HG02870 (cell line): ENCODE data around the gene JAKMIP2.
"Not testable (repeated sequence)": the region's sequence is repeated elsewhere in the genome, so short reads cannot be mapped to it uniquely, and the experiment has no call there.

Source experiments
- ATAC-seq: cut with Tn5 transposase; IDR thresholded peaks from one replicate; pipeline ENCODE4 v1.9.1; 2021; ENCODE audit warnings: mild to moderate bottlenecking, moderate library complexity; ENCODE audit not compliant: unreplicated experiment

Gene JAKMIP2

GRCh38 chr5:147782110-147783028, at the start of gene JAKMIP2:
JAKMIP2 (minus strand) TSS chr5:147782728; CDS start chr5:147671806, 110,922 bp downstream.
- peak; percentile 81 for ATAC-seq

GRCh38 chr5:147831465-147831864, 48.9 kb upstream of the JAKMIP2 start, which contains the start of gene SPINK1:
SPINK1 (minus strand) TSS chr5:147831671; CDS start chr5:147831577, 94 bp downstream.
- no peak for ATAC-seq

- ATAC-seq, result no peak
These were observed 47.5 kb upstream of the JAKMIP2 start for GRCh38 chr5:147830035-147830434.

- ATAC-seq, result not testable (repeated sequence)
These were observed 44.5 kb upstream of the JAKMIP2 start for GRCh38 chr5:147827017-147827416.

GRCh38 chr5:147826361-147826760, 43.8 kb upstream of the JAKMIP2 start:
- no peak for ATAC-seq

GRCh38 chr5:147822686-147823491, 40.4 kb upstream of the JAKMIP2 start:
- ATAC-seq, result peak; percentile 90

- ATAC-seq, result not testable (repeated sequence)
These were observed 39.7 kb upstream of the JAKMIP2 start for GRCh38 chr5:147822222-147822621.

GRCh38 chr5:147821766-147822165, 39.2 kb upstream of the JAKMIP2 start:
- ATAC-seq, result no peak

GRCh38 chr5:147819261-147819770, 36.8 kb upstream of the JAKMIP2 start:
- ATAC-seq, result no peak

- no peak for ATAC-seq
These were observed 35.8 kb upstream of the JAKMIP2 start for GRCh38 chr5:147818290-147818689.

GRCh38 chr5:147813696-147814095, 31.2 kb upstream of the JAKMIP2 start:
- ATAC-seq, result no peak

- ATAC-seq, result no peak
These were observed 27.5 kb upstream of the JAKMIP2 start for GRCh38 chr5:147809830-147810666.

GRCh38 chr5:147805030-147805454, 22.5 kb upstream of the JAKMIP2 start:
- ATAC-seq, result peak; percentile 90

GRCh38 chr5:147804334-147804733, 21.8 kb upstream of the JAKMIP2 start:
- ATAC-seq, result no peak

GRCh38 chr5:147803926-147804325, 21.4 kb upstream of the JAKMIP2 start:
- ATAC-seq, result no peak

- not testable (repeated sequence) for ATAC-seq
These were observed 20.6 kb upstream of the JAKMIP2 start for GRCh38 chr5:147803161-147803560.

- no peak for ATAC-seq
These were observed 18.9 kb upstream of the JAKMIP2 start for GRCh38 chr5:147801461-147801860.

GRCh38 chr5:147800491-147800890, 18.0 kb upstream of the JAKMIP2 start:
- no peak for ATAC-seq

GRCh38 chr5:147796556-147797308, 14.2 kb upstream of the JAKMIP2 start:
- ATAC-seq, result no peak

GRCh38 chr5:147791181-147791580, 8.7 kb upstream of the JAKMIP2 start:
- ATAC-seq, result no peak
